GM19438 (cell line): ENCODE data around the gene ABCC6.
"Not testable (repeated sequence)": the region's sequence is repeated elsewhere in the genome, so short reads cannot be mapped to it uniquely, and the experiment has no call there.

Source experiments
- ATAC-seq: cut with Tn5 transposase; IDR thresholded peaks from one replicate; pipeline ENCODE4 v1.9.1; 2021; ENCODE audit warnings: low read depth; ENCODE audit not compliant: unreplicated experiment

Gene ABCC6

DNA sequence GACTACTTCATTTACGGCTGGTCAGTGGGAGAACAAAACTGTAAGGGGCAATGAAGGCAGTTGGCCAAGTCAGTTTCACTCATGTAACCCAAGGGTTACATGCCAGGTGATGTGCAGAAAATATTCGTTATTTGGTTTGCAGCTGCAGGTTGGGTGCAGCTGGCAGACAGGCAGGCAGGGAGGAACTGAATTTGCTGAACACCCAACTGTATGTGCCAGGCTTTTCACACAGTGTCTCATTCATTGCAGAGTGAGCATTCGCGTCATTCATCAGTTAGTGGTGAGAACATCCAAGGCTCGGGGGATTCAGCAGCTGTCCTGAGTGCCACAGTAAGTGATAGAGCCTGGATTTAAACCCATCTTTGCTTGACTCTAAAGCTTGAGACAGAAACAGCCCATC is 59.7 kb downstream of the ABCC6 start:
- no peak for ATAC-seq

GRCh38 chr16:16163109-16163508 is 60.2 kb downstream of the ABCC6 start:
- ATAC-seq: no peak

DNA sequence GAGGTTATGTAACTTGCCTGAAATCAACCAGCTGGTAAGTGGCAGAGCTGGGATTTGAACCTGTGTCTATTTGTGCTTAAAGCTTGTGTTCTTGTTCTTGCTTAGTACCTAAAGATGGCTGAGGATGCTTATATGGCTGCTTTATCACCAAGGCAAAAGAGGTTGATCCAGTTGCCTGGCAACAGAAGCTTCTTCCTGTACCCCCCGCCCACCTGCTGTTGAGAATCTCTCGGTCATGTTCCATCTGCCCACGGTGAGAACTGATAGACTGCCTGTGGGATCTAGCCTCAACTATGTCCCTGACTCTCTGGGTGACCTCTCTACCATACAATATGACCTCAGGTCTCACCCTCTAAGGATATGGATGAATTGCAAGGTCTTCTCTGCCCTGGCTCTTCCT is 60.7 kb downstream of the ABCC6 start:
- no peak for ATAC-seq

DNA sequence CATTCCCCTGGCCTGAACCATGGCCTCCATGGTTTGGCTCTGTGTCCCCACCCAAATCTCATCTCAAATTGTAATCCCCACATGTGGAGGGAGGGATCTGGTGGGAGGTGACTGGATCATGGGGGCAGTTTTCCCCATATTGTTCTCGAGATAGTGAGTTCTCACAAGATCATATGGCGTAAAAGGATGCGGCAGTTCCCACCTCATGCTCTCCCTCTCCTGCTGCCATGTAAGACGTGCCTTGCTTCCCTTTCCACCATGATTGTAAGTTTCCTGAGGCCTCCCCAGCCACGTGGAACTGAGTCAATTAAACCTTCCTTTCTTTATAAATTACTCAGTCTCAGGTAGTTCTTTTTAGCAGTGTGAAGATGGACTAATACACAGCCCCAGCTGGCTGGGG is 61.5 kb downstream of the ABCC6 start:
- not testable (repeated sequence) for ATAC-seq

- no peak for ATAC-seq
These were observed 62.0 kb downstream of the ABCC6 start for GRCh38 chr16:16161319-16161718.

GRCh38 chr16:16159662-16160061 is 63.6 kb downstream of the ABCC6 start:
- ATAC-seq: no peak

DNA sequence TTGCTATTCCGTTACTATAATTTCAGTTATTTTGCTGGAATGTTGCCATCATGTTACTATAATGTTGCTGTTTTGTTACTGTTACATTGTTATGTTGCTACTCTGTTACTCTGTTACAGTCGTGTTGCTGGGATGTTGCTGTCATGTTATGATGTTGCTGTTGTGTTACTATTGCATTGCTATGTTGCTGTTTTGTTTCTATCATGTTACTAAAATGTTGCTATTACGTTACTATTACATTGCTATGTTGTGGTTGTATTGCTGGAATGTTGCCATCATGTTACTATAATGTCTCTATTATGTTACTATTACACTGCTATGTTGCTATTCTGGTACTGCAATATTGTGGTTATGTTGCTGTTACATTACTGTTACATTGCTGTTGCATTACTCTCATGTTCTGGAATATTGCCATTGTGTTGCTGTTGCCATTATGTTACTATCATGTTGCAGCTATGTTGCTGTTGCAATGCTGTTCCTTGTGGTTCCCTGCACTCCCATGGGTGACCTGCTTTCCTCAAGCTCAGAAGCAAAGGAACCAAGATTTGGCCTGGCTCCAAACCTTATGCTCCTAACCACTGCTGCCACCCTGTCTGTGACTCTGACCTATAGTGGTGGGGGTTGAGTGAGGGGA is 64.4 kb downstream of the ABCC6 start:
- ATAC-seq: no peak

DNA sequence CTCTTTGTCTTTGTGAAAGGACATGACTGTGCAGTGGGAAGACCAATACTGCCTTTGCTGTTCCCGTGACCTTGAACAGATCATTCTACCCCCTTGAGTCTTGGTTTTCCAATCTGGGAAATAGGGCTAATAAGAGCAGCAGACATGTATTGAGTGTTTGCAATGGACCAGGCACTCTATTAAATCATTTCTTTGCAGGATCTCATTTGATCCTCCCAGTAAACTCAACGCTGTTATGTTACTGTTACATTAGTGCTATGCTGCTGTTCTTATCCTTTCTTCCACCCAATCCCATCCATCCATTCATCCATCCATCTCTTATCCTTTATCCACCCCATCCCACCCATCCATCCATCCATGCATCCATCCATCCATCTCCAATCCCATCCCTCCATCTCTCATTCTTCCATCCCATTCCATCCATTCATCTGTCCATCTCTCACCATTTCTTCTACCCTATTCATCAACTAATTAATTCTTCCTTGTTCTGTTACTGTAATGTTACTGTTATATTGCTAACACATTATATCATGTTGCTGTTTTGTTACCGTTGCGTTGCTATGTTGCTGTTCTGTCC is 65.1 kb downstream of the ABCC6 start:
- ATAC-seq: no peak

DNA sequence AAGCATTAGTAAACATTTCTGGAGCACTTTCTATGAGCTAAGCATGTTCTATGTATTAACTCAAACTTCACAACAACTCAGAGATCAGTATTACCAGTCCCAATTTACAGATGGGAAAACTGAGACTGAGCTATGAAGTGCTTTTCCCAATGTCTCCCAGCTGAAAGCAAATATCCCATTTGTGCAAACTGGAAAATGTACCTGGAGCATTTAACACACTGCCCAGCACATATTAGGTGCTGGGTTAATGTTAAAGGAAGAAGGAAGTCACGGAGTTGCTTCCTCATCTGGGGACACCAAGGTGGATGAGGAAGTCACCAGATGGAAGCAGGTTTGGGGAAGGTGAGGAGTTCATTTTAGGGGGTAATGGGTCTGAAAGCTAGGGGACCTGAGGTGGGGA is 66.1 kb downstream of the ABCC6 start:
- no peak for ATAC-seq

GRCh38 chr16:16155234-16155633 is 68.1 kb downstream of the ABCC6 start:
- ATAC-seq: no peak

DNA sequence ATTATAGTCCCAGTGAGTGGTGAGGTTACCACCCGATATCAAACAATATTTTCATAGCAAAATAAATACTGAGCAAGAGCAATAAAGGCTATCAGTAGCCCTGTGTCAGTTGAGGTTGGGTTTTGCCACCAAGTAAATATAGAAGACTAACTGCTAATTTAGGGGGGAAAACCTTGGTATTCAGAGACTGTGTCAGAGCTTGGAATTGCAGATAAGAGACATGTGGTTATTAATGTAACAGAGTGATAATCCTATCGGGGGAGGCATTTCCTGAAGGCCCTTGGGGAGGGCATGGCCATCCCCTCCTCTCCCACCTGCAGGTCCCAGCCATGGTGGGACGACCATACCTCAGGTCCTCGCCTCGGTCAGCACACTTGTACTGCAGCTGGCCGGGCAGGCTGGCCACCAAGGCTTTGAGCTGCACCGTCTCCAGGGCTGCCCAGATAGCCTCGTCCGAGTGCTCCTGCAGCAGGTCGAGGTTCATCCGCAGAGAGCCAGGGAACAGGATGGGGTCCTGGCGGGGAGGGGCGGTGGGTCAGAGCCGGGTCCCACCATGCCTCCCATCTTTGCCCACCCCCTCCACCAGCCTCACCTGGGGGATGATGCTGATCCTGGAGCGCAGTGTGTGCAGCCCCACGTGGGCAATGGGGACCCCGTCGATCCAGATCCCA is 68.9 kb downstream of the ABCC6 start:
- no peak for ATAC-seq

DNA sequence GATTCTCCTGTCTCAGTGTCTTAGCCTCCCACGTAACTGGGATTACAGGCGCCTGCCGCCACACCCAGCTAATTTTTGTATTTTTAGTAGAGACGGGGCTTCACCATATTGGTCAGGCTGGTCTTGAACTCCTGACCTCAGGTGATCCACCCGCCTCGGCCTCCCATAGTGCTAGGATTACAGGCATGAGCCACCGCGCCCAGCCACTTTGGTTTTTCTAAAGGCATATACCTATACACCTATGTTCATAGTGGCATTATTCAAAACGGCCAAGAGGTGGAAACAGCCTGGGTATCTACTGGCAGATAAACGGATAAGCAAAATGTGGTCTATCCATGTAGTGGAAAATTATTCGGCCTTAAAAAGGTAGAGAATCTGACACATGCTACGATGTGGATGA is 70.3 kb downstream of the ABCC6 start:
- not testable (repeated sequence) for ATAC-seq

GRCh38 chr16:16151315-16151714 is 72.0 kb downstream of the ABCC6 start:
- ATAC-seq: no peak

DNA sequence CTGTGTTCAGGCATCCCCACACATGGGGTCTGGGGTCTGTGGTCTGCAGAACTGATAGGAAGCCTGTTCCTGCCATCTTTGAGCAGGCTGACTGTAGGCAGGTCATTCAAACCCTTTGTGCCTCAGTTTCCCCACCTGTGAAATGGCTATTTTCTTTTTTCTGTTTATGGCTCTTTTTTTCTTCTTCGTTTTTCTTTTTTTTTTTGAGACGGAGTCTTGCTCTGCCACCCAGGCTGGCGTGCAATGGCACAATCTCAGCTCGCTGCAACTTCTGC is 72.5 kb downstream of the ABCC6 start:
- no peak for ATAC-seq

- ATAC-seq: no peak
These were observed 73.0 kb downstream of the ABCC6 start for GRCh38 chr16:16150117-16150877.

DNA sequence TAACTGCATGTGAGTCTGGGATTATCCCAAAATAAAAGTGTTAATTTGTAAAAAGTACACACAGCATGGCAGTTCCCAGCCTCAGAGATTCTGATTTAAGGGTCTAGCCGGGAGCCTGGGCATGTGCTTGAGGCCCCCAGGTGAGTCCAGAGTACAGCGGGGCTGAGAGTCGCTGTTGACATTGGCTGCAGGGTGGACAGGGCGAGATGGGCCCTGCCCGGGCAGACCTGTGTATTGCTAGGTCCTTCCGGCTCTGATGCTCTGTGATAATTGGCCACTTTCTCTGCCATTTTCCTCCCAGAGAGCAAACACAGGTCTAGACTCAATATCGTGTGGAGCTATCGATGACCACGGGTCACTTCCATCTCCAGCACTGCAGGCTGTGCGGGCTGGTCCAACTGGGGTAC is 73.6 kb downstream of the ABCC6 start:
- no peak for ATAC-seq

DNA sequence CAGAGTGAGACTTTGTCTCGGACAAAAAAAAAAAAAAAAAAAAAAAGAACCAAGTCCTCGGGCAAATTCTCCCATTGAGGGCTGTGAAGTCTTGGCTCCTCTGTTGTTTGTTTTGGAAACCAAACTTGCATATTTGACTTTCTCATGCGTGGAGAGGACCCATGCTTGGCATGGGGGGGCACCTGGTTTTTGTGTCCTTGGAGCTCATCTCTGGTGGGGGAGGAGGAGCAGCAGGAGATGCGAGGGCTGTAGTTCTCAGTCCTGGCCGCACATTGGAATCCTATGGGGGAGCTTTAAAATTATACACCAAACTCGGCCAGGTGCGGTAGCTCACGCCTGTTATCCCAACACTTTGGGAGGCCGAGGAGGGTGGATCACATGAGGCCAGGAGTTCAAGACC is 74.5 kb downstream of the ABCC6 start:
- ATAC-seq: no peak

GRCh38 chr16:16148000-16148599 is 75.2 kb downstream of the ABCC6 start:
- ATAC-seq: not testable (repeated sequence)

DNA sequence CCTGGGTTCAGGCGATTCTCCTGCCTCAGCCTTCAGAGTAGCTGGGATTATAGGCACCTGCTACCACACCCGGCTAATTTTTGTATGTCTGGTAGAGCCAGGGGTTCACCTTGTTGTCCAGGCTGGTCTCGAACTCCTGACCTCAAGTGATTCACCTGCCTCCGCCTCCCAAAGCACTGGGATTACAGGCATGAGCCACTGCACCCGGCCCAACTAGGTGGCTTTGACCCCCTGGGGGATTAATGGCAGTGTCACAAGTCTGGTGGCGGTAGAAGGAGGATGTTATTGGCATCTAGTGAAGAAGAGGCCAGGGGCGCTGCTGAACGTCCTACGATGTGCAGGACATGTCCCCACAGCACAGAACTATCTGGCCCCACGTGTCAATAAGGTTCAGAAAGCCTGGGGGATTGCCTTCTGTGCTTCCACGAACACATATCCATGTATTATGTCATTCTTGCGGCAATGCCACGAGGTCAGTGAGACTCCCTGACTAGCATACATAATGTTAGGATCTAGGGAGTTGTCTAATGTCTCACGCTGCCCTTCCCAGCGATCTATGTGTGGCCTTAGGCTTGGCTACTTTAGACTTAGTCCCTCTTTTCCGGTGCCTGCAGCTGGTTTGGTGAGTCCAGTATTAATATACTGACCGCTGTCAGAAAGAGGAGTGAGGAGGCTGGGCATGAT is 75.8 kb downstream of the ABCC6 start:
- ATAC-seq: no peak

GRCh38 chr16:16146380-16147315 is 76.6 kb downstream of the ABCC6 start:
- no peak for ATAC-seq
